ENCODE results near the gene LZTR1. TPM values are rescaled to one million over a fixed set of nuclear protein-coding genes. Genes with fewer than 3 reads are reported as not detected.
"Not testable (repeated sequence)": the region's sequence is repeated elsewhere in the genome, so short reads cannot be mapped to it uniquely, and the experiment has no call there.

The LZTR1 gene
- total RNA-seq, 1 experiment from 2014 or later: 41.0 TPM

DNA sequence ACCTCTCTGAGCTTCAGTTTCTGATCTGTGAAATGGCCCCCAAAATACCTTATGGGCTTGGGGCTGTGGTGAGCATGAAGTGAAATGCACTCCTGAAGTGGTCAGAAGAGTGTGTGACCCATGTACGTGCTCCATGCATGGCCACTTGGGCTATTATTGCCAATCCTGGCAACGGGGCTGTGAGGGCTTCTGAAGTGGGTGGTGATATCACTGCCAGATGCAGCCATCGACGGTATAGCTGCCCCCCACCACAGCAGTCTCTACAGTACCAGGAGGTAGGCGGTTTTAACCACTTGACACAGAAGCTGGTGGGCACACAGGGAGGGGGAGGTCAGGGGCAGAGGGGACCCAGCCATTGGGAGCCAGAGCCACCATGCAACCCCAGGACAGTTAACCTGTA lies 66.4 kb downstream of the LZTR1 start:
- H3F3A ChIP-seq (ENCODE audit: low read length, unreplicated experiment); H3K9me2 ChIP-seq (replicated peaks; ENCODE audit: low read length); H3K27ac ChIP-seq (ENCODE audit: low read length); ATAC-seq; H4K20me1 ChIP-seq (ENCODE audit: low read length); POLR2A ChIA-PET (ENCODE audit: unreplicated experiment); H3K79me2 ChIP-seq (ENCODE audit: low read length); H3K9me3 ChIP-seq (ENCODE audit: low read length); H3K36me3 ChIP-seq (ENCODE audit: low read depth, low read length); H3K4me3 ChIP-seq (ENCODE audit: low read length); CTCF ChIA-PET; H3K4me2 ChIP-seq (ENCODE audit: low read length); BruUV-seq (replicated peaks); H2AFZ ChIP-seq (ENCODE audit: low read length); H3K27me3 ChIP-seq (ENCODE audit: low read length); DNase-seq; intact Hi-C loops (cut with micrococcal nuclease); H3K9ac ChIP-seq (ENCODE audit: low read length): not testable (repeated sequence)
- peaks cover 17% of the 10 kb centered on the region for H3K4me1 ChIP-seq (ENCODE audit: insufficient read depth, low read length)

Small RNAs within 50 kb of the gene (microRNA-seq; reads per million reads assigned to microRNA genes)
- gene MIR649 (ENCODE audit: unreplicated experiment): not detected

Other genes starting within 250 kb of the LZTR1 start
- 2.9 and 3.0 TPM in 2 replicates for gene SERPIND1, start 208.2 kb upstream of the LZTR1 start, total RNA-seq (2014; rRNA removed)
- 39.7 and 61.5 TPM in 2 replicates for gene PI4KA, start 123.5 kb upstream of the LZTR1 start, total RNA-seq (2014; rRNA removed)
- 12.3 and 23.9 TPM in 2 replicates for gene SNAP29, start 123.3 kb upstream of the LZTR1 start, total RNA-seq (2014; rRNA removed)
- 35.4 and 36.2 TPM in 2 replicates for gene CRKL, start 64.9 kb upstream of the LZTR1 start, total RNA-seq (2014; rRNA removed)
- gene AIFM3, start 15.0 kb upstream of the LZTR1 start, total RNA-seq (2014; rRNA removed): 0.98 and 1.5 TPM in 2 replicates
- 43.0 and 44.3 TPM in 2 replicates for gene THAP7, start 19.8 kb downstream of the LZTR1 start, total RNA-seq (2014; rRNA removed)
- gene P2RX6, start 32.9 kb downstream of the LZTR1 start, total RNA-seq (2014; rRNA removed): 1.1 TPM in 1 of 2 replicates, not detected in the other
- not detected in 2 replicates for gene SLC7A4, start 50.3 kb downstream of the LZTR1 start, total RNA-seq (2014; rRNA removed)
- not detected in 2 replicates for gene LRRC74B, start 63.6 kb downstream of the LZTR1 start, total RNA-seq (2014; rRNA removed)

Measured in PC-3 (cell line).